RWPE1 (cell line): Measurements from ENCODE around the gene STAG2.
A peak's percentile ranks its signal among the peaks of the same experiment; 100 is the strongest.
"Not testable (repeated sequence)": the region's sequence is repeated elsewhere in the genome, so short reads cannot be mapped to it uniquely, and the experiment has no call there.

Source experiments
- CTCF ChIA-PET: fragments of 350-600 bp; sonication (Branson Sonifier 250); formaldehyde crosslinking; extraction: SDS; loops from one replicate; lab custom pipeline; 2021; lab: Yijun Ruan, JAX
- POLR2A ChIA-PET: fragments of 400-600 bp; formaldehyde crosslinking; extraction: SDS; loops from one replicate; lab custom pipeline; 2020; ENCODE audit warnings: antibody characterized with exemption; ENCODE audit not compliant: low non-redundant PET; lab: Yijun Ruan, JAX
- DNase-seq: peaks from one replicate; pipeline ENCODE4 v3.0.0; 2012; ENCODE audit warnings: low spot score
- H3K27ac ChIP-seq: fragments of 450-650 bp; 2 replicates; pipeline ENCODE4 v1.5.1; 2017
- TF ChIP-seq, protein P1 (sequence below): fragments of 450-650 bp; conservative IDR thresholded peaks from 2 replicates; pipeline ENCODE4 v1.5.1; 2017; ENCODE audit warnings: low read depth, mild to moderate bottlenecking

STAG2 gene

DNA sequence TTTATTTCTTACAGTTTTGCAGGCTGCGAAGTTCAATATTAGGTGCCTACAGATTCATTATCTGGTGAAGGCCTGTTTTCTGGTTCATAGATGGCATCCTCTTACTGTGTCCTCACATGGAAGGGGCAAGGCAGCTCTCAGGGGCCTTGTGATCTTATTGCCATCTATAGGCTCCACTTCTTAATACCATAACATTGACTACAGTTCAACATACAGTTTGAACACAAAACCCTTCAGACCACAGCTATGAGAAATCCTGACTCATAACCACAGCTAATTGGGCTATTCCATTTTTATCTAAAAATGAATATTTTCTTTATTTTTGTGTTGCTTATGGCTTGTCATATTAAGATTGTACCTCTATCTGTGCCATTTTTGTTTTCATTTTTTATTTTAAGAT, 72.3 kb downstream of the STAG2 start:
- no peak for DNase-seq
- ChIA-PET POLR2A (no interaction called here), CTCF (no interaction called here)
- TF ChIP-seq, protein P1, sequence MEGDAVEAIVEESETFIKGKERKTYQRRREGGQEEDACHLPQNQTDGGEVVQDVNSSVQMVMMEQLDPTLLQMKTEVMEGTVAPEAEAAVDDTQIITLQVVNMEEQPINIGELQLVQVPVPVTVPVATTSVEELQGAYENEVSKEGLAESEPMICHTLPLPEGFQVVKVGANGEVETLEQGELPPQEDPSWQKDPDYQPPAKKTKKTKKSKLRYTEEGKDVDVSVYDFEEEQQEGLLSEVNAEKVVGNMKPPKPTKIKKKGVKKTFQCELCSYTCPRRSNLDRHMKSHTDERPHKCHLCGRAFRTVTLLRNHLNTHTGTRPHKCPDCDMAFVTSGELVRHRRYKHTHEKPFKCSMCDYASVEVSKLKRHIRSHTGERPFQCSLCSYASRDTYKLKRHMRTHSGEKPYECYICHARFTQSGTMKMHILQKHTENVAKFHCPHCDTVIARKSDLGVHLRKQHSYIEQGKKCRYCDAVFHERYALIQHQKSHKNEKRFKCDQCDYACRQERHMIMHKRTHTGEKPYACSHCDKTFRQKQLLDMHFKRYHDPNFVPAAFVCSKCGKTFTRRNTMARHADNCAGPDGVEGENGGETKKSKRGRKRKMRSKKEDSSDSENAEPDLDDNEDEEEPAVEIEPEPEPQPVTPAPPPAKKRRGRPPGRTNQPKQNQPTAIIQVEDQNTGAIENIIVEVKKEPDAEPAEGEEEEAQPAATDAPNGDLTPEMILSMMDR: no peak
- H3K27ac ChIP-seq: no peak overlapping the region

DNA sequence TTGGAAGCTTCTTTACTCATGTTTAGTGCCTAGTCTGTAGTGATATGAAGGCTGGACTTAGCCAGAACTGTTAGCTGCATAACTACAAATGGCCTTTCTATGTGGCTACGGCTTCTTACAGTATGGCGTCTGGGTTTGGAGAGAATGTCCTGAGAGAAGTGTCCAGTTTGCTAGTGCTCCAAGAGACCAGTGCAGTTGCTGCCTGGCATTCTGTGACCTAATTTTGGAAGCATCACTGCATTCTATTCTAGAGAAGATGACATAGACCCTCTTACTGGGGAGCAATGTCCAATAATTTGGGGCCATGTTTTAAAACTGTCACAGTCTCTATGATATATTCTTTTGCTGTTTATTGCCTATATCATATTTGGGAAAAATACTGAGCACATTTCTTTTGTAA, 74.2 kb downstream of the STAG2 start:
- DNase-seq: no peak
- CTCF ChIA-PET: no interaction called here
- POLR2A ChIA-PET: no interaction called here

GRCh38 chrX:124042042-124042441, 80.5 kb downstream of the STAG2 start:
- H3K27ac ChIP-seq: no peak overlapping the region
- TF ChIP-seq, protein P1: no peak
- POLR2A ChIA-PET: no interaction called here
- no peak for DNase-seq
- CTCF ChIA-PET: interaction anchor here (0.6 kb wide), 1 partner anchor 56 kb away, joined by 5 read pairs; no protein-coding TSS in a partner anchor

More for the DNA sequence above, 74.2 kb downstream of the STAG2 start:
- TF ChIP-seq, protein P1: no peak
- H3K27ac ChIP-seq: no peak overlapping the region

GRCh38 chrX:124045109-124045508, 83.6 kb downstream of the STAG2 start:
- H3K27ac ChIP-seq: no peak overlapping the region
- CTCF ChIA-PET: no interaction called here
- peak; percentile 1 for DNase-seq
- POLR2A ChIA-PET: no interaction called here
- TF ChIP-seq, protein P1: no peak

- H3K27ac ChIP-seq, CTCF ChIA-PET, DNase-seq, POLR2A ChIA-PET: not testable (repeated sequence)
These were observed 122.9 kb downstream of the STAG2 start for GRCh38 chrX:124084417-124084816.

GRCh38 chrX:124085063-124085462, 123.6 kb downstream of the STAG2 start:
- no peak overlapping the region for H3K27ac ChIP-seq
- no peak for DNase-seq
- CTCF ChIA-PET: no interaction called here
- POLR2A ChIA-PET: no interaction called here
- TF ChIP-seq, protein P1: no peak

DNA sequence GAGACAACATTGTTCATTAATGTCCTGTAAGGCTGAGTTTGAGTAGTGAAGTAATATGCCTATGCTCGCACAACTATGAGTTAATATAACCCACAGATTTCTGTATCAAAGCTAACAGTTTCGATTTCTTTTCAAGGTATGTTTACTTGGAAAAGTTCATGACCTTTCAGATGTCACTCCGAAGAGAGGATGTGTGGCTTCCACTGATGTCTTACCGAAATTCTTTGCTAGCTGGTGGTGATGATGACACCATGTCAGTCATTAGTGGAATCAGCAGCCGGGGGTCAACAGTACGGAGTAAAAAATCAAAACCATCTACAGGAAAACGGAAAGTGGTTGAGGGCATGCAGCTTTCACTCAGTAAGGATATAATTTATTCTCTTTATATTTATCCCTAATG, 124.9 kb downstream of the STAG2 start:
- ChIA-PET POLR2A (no interaction called here), CTCF (interaction anchor here (1.1 kb wide), 1 partner anchor 11 kb away, joined by 3 read pairs; no protein-coding TSS in a partner anchor)
- TF ChIP-seq, protein P1: no peak
- no peak overlapping the region for H3K27ac ChIP-seq
- no peak for DNase-seq
